ENCODE data around the gene CDC42BPA. TPM values are rescaled to one million over a fixed set of nuclear protein-coding genes. Genes with fewer than 3 reads are reported as not detected.

Gene CDC42BPA
- total and polyA plus RNA-seq, 7 experiments from 2014 or later, result 0.05 to 2.0 (median 1.2) TPM; not detected in 1

- ChIA-PET POLR2A (no interaction called here), CTCF (no interaction called here)
- no peak for ATAC-seq
- H3K4me1 Mint-ChIP-seq, result no peaks in the 10 kb centered on the region
- H3K27me3 ChIP-seq (ENCODE audit: control insufficient read depth in 2 of 2, insufficient read depth in 2 of 2, low read length in 2 of 2), result no peaks in the 10 kb centered on the region
- H3K27ac ChIP-seq (ENCODE audit: low read depth, low read length), result no peak overlapping the region
- H3K27ac Mint-ChIP-seq, result no peak overlapping the region
- H3K4me1 ChIP-seq (ENCODE audit: control insufficient read depth in 2 of 2, insufficient read depth in 2 of 2, low read length in 2 of 2), result no peaks in the 10 kb centered on the region
- no peak overlapping the region for H3K4me3 ChIP-seq (ENCODE audit: low read length)
- peaks cover 0 to 3% (median 2%) of the 10 kb centered on the region in 11 donors for H3K9me3 Mint-ChIP-seq
- H3K4me3 Mint-ChIP-seq, result no peak overlapping the region
- H3K27me3 Mint-ChIP-seq, result peaks cover 0 to 26% (median 13%) of the 10 kb centered on the region in 5 donors
- no peak for DNase-seq
- intact Hi-C loops (cut with micrococcal nuclease), result no loop called here
- no peaks in the 10 kb centered on the region for H3K36me3 ChIP-seq (ENCODE audit: control insufficient read depth in 2 of 3, insufficient read depth in 3 of 3, low read length in 3 of 3)
- H3K9me3 ChIP-seq (ENCODE audit: control insufficient read depth in 2 of 3, low read length in 3 of 3), result no peaks in the 10 kb centered on the region
- H3K36me3 Mint-ChIP-seq, result peaks cover 0 to 2% (median 1%) of the 10 kb centered on the region in 5 donors
Observed at GRCh38 chr1:227077783-227078182, 240.5 kb downstream of the CDC42BPA start.

DNA sequence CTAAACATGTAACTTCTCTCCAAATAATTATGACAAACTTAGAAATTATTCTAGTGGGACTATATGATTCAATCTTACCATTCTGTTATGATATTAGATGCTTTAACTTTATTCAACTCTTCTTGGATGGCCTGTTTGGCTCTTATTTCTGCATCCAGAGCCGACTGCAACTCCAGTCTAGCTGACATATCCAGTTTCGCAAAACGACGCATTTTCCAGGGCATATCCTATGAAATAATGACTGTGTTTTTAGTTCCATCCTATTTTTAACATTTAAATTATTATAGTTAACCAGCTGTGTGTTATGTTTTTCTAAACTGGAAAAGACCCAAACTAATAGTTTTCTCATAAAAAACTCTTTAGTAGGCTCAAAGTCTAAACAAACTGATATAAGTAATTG lies 244.5 kb downstream of the CDC42BPA start:
- Mint-ChIP-seq H3K4me1 (no peaks in the 10 kb centered on the region), H3K27me3 (peaks cover 4 to 29% (median 9%) of the 10 kb centered on the region in 5 donors), H3K9me3 (no peaks in the 10 kb centered on the region), H3K27ac (no peak overlapping the region), H3K36me3 (no peaks in the 10 kb centered on the region), H3K4me3 (no peak overlapping the region)
- Histone ChIP-seq H3K4me1 (ENCODE audit: control insufficient read depth in 2 of 2, insufficient read depth in 2 of 2, low read length in 2 of 2) (no peaks in the 10 kb centered on the region), H3K4me3 (ENCODE audit: low read length) (no peak overlapping the region), H3K27me3 (ENCODE audit: control insufficient read depth in 2 of 2, insufficient read depth in 2 of 2, low read length in 2 of 2) (no peaks in the 10 kb centered on the region), H3K36me3 (ENCODE audit: control insufficient read depth in 2 of 3, insufficient read depth in 3 of 3, low read length in 3 of 3) (no peaks in the 10 kb centered on the region), H3K9me3 (ENCODE audit: control insufficient read depth in 2 of 3, low read length in 3 of 3) (no peaks in the 10 kb centered on the region), H3K27ac (ENCODE audit: low read depth, low read length) (no peak overlapping the region)
- intact Hi-C loops (cut with micrococcal nuclease), result no loop called here
- POLR2A ChIA-PET, result no interaction called here
- ATAC-seq (no peak), DNase-seq (no peak)
- CTCF ChIA-PET, result interaction anchor here (0.7 kb wide), 1 partner anchor 56 kb away, joined by 3 read pairs; no protein-coding TSS in a partner anchor

DNA sequence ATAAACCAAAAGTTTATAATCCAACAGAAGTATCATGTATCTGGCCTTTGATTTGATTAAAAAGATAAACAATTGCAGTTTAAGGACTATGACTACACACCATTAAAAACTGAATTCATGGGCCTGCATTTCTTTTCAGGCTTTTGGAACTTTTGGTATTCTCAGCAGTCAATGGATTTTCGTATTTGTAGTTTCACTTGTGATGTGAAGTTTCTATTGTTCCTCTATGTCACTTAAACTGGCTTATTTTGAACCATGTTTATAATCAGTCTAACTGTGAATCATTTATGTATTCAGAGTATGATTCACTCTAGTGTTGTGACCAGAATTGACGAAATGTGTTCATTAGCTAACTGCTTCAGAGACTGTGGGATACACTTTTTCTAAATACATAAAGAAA lies 245.3 kb downstream of the CDC42BPA start:
- ChIA-PET CTCF (no interaction called here), POLR2A (no interaction called here)
- no peak overlapping the region for H3K4me3 ChIP-seq (ENCODE audit: low read length)
- H3K4me3 Mint-ChIP-seq, result no peak overlapping the region
- no peaks in the 10 kb centered on the region for H3K4me1 Mint-ChIP-seq
- intact Hi-C loops (cut with micrococcal nuclease), result no loop called here
- ATAC-seq (no peak), DNase-seq (no peak)
- H3K36me3 ChIP-seq (ENCODE audit: control insufficient read depth in 2 of 3, insufficient read depth in 3 of 3, low read length in 3 of 3), result no peaks in the 10 kb centered on the region
- no peaks in the 10 kb centered on the region for H3K9me3 ChIP-seq (ENCODE audit: control insufficient read depth in 2 of 3, low read length in 3 of 3)
- H3K9me3 Mint-ChIP-seq, result no peaks in the 10 kb centered on the region
- no peak overlapping the region for H3K27ac Mint-ChIP-seq
- H3K27ac ChIP-seq (ENCODE audit: low read depth, low read length), result no peak overlapping the region
- peaks cover 4 to 25% (median 9%) of the 10 kb centered on the region in 5 donors for H3K27me3 Mint-ChIP-seq
- H3K36me3 Mint-ChIP-seq, result no peaks in the 10 kb centered on the region
- no peaks in the 10 kb centered on the region for H3K27me3 ChIP-seq (ENCODE audit: control insufficient read depth in 2 of 2, insufficient read depth in 2 of 2, low read length in 2 of 2)
- H3K4me1 ChIP-seq (ENCODE audit: control insufficient read depth in 2 of 2, insufficient read depth in 2 of 2, low read length in 2 of 2), result no peaks in the 10 kb centered on the region

DNA sequence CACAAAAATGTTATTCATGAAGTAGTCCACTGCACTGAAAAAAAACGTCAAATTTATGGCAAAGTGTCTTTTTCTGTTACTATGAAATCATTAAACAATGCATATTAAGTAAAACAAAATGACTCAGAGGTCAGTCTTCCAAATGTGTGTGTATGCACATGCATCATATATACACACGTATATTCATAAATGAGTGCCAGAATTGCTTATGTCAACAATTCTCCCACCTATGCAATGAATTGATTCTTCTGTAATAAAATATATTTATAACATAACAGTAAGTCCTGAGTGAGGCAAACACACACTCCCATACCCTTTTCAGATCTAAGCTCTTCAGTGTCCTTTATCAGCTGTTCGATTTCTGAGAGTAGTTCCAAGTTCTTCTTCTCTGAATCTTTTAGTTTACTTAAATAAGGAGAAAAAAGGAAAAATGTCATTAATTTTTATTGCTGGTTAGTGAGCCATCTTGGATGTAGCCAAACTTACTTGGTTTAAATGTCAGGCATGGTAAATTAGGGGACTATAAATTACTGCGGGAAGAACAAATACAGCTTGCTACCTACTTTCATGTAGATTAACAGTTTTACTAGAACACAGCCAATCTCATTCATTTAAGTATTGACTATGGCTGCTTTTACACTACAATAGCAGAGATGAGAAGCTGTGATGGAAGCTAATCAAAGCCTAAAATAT lies 246.3 kb downstream of the CDC42BPA start:
- CTCF ChIA-PET, result no interaction called here
- intact Hi-C loops (cut with micrococcal nuclease), result no loop called here

GRCh38 chr1:227070638-227071285 lies 247.5 kb downstream of the CDC42BPA start:
- Histone ChIP-seq H3K27ac (ENCODE audit: low read depth, low read length) (no peak overlapping the region), H3K4me3 (ENCODE audit: low read length) (no peak overlapping the region), H3K27me3 (ENCODE audit: control insufficient read depth in 2 of 2, insufficient read depth in 2 of 2, low read length in 2 of 2) (no peaks in the 10 kb centered on the region), H3K4me1 (ENCODE audit: control insufficient read depth in 2 of 2, insufficient read depth in 2 of 2, low read length in 2 of 2) (no peaks in the 10 kb centered on the region), H3K9me3 (ENCODE audit: control insufficient read depth in 2 of 3, low read length in 3 of 3) (no peaks in the 10 kb centered on the region), H3K36me3 (ENCODE audit: control insufficient read depth in 2 of 3, insufficient read depth in 3 of 3, low read length in 3 of 3) (no peaks in the 10 kb centered on the region)
- Mint-ChIP-seq H3K4me1 (no peaks in the 10 kb centered on the region), H3K27me3 (peaks cover 2 to 25% (median 4%) of the 10 kb centered on the region in 5 donors), H3K27ac (no peak overlapping the region), H3K36me3 (no peaks in the 10 kb centered on the region), H3K4me3 (no peak overlapping the region), H3K9me3 (no peaks in the 10 kb centered on the region)
- ChIA-PET POLR2A (no interaction called here), CTCF (no interaction called here)
- ATAC-seq (no peak), DNase-seq (no peak)
- intact Hi-C loops (cut with micrococcal nuclease), result no loop called here

More for the DNA sequence above, 246.3 kb downstream of the CDC42BPA start:
- ATAC-seq (no peak), DNase-seq (no peak)
- Histone ChIP-seq H3K36me3 (ENCODE audit: control insufficient read depth in 2 of 3, insufficient read depth in 3 of 3, low read length in 3 of 3) (no peaks in the 10 kb centered on the region), H3K4me1 (ENCODE audit: control insufficient read depth in 2 of 2, insufficient read depth in 2 of 2, low read length in 2 of 2) (no peaks in the 10 kb centered on the region), H3K4me3 (ENCODE audit: low read length) (no peak overlapping the region), H3K27ac (ENCODE audit: low read depth, low read length) (no peak overlapping the region), H3K27me3 (ENCODE audit: control insufficient read depth in 2 of 2, insufficient read depth in 2 of 2, low read length in 2 of 2) (no peaks in the 10 kb centered on the region), H3K9me3 (ENCODE audit: control insufficient read depth in 2 of 3, low read length in 3 of 3) (no peaks in the 10 kb centered on the region)
- Mint-ChIP-seq H3K36me3 (no peaks in the 10 kb centered on the region), H3K27me3 (peaks cover 4 to 26% (median 7%) of the 10 kb centered on the region in 5 donors), H3K27ac (no peak overlapping the region), H3K9me3 (no peaks in the 10 kb centered on the region), H3K4me1 (no peaks in the 10 kb centered on the region), H3K4me3 (no peak overlapping the region)
- POLR2A ChIA-PET, result no interaction called here

DNA sequence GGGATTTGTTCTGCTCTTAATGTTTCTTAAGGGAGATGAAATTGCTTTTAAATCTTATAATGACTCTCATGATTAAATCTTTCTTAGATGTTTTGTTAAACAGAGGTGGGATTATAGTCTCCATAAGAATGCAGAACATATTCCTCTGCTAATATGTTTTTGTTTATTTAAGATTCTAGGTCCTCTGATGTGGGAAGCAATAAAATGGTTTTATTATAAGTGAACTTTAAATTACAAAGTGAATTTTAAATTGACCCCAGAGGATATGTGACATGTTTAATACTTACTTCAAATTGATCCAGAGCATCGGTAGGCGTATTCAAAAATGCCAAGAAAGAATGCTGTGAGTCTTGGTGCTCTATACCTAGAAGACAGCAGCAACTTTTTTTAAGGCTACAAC lies 248.8 kb downstream of the CDC42BPA start:
- Mint-ChIP-seq H3K4me1 (no peaks in the 10 kb centered on the region), H3K36me3 (no peaks in the 10 kb centered on the region), H3K27me3 (peaks cover 6 to 28% (median 15%) of the 10 kb centered on the region in 5 donors), H3K4me3 (no peak overlapping the region), H3K27ac (no peak overlapping the region), H3K9me3 (no peaks in the 10 kb centered on the region)
- CTCF ChIA-PET, result no interaction called here
- ATAC-seq (no peak), DNase-seq (no peak)
- H3K27me3 ChIP-seq (ENCODE audit: control insufficient read depth in 2 of 2, insufficient read depth in 2 of 2, low read length in 2 of 2), result no peaks in the 10 kb centered on the region
- H3K4me3 ChIP-seq (ENCODE audit: low read length), result no peak overlapping the region
- no peaks in the 10 kb centered on the region for H3K9me3 ChIP-seq (ENCODE audit: control insufficient read depth in 2 of 3, low read length in 3 of 3)
- H3K36me3 ChIP-seq (ENCODE audit: control insufficient read depth in 2 of 3, insufficient read depth in 3 of 3, low read length in 3 of 3), result no peaks in the 10 kb centered on the region
- intact Hi-C loops (cut with micrococcal nuclease), result no loop called here
- POLR2A ChIA-PET, result no interaction called here
- H3K27ac ChIP-seq (ENCODE audit: low read depth, low read length), result no peak overlapping the region
- H3K4me1 ChIP-seq (ENCODE audit: control insufficient read depth in 2 of 2, insufficient read depth in 2 of 2, low read length in 2 of 2), result no peaks in the 10 kb centered on the region

GRCh38 chr1:227068883-227069282 lies 249.4 kb downstream of the CDC42BPA start:
- CTCF ChIA-PET, result no interaction called here
- Histone ChIP-seq H3K4me1 (ENCODE audit: control insufficient read depth in 2 of 2, insufficient read depth in 2 of 2, low read length in 2 of 2) (no peaks in the 10 kb centered on the region), H3K4me3 (ENCODE audit: low read length) (no peak overlapping the region), H3K27me3 (ENCODE audit: control insufficient read depth in 2 of 2, insufficient read depth in 2 of 2, low read length in 2 of 2) (no peaks in the 10 kb centered on the region), H3K9me3 (ENCODE audit: control insufficient read depth in 2 of 3, low read length in 3 of 3) (no peaks in the 10 kb centered on the region), H3K27ac (ENCODE audit: low read depth, low read length) (no peak overlapping the region), H3K36me3 (ENCODE audit: control insufficient read depth in 2 of 3, insufficient read depth in 3 of 3, low read length in 3 of 3) (no peaks in the 10 kb centered on the region)
- intact Hi-C loops (cut with micrococcal nuclease), result no loop called here
- H3K9me3 Mint-ChIP-seq, result no peaks in the 10 kb centered on the region
- DNase-seq (no peak), ATAC-seq (no peak)
- H3K27ac Mint-ChIP-seq, result no peak overlapping the region
- H3K27me3 Mint-ChIP-seq, result peaks cover 6 to 28% (median 18%) of the 10 kb centered on the region in 5 donors
- no peaks in the 10 kb centered on the region for H3K36me3 Mint-ChIP-seq
- no peaks in the 10 kb centered on the region for H3K4me1 Mint-ChIP-seq
- no peak overlapping the region for H3K4me3 Mint-ChIP-seq
- POLR2A ChIA-PET, result no interaction called here

Measured in naive thymus-derived CD4-positive, alpha-beta T cell (primary cell).